Measurements from ENCODE around the gene KIF18B.

KIF18B gene

GRCh38 chr17:44969144-44969780 lies 21.7 kb upstream of the KIF18B start:
- no peaks in the 10 kb centered on the region for H3K9me3 ChIP-seq (ENCODE audit: control extremely low read depth in 1 of 5, control insufficient read depth in 4 of 5, insufficient read depth in 2 of 5, low read depth in 1 of 5, low read length in 4 of 5)
- CTCF ChIA-PET, result interaction anchor here (1.1 to 1.4 kb wide), 2 partner anchors 20 to 52 kb away, joined by 3 to 4 read pairs; no protein-coding TSS in a partner anchor
- 16% methylated on average over 10 of the region's 19 CpGs for WGBS (ENCODE audit: insufficient coverage)
- DNase-seq, result no peak
- POLR2A ChIA-PET, result no interaction called here
- H3K27me3 ChIP-seq (replicated peaks in 2 of 5; ENCODE audit: control insufficient read depth in 4 of 5, insufficient read depth in 5 of 5, low read length in 4 of 5), result peaks cover 3 to 89% (median 45%) of the 10 kb centered on the region in 5 experiments
- no peak overlapping the region for H3K4me3 ChIP-seq (ENCODE audit: control insufficient read depth in 1 of 7, extremely low read depth in 1 of 7, insufficient read depth in 4 of 7, low read depth in 2 of 7, low read length in 6 of 7)
- no peak overlapping the region for H3K27ac ChIP-seq (ENCODE audit: insufficient read depth in 1 of 2, low read depth in 1 of 2, low read length in 2 of 2, poor library complexity in 1 of 2, severe bottlenecking in 2 of 2)
- H3K36me3 ChIP-seq (ENCODE audit: control insufficient read depth in 4 of 4, insufficient read depth in 4 of 4, low read length in 3 of 4), result no peaks in the 10 kb centered on the region
- peaks cover 0 to 31% (median 23%) of the 10 kb centered on the region in 4 experiments for H3K4me1 ChIP-seq (ENCODE audit: control extremely low read depth in 1 of 4, control insufficient read depth in 4 of 4, insufficient read depth in 4 of 4, low read length in 3 of 4)

DNA sequence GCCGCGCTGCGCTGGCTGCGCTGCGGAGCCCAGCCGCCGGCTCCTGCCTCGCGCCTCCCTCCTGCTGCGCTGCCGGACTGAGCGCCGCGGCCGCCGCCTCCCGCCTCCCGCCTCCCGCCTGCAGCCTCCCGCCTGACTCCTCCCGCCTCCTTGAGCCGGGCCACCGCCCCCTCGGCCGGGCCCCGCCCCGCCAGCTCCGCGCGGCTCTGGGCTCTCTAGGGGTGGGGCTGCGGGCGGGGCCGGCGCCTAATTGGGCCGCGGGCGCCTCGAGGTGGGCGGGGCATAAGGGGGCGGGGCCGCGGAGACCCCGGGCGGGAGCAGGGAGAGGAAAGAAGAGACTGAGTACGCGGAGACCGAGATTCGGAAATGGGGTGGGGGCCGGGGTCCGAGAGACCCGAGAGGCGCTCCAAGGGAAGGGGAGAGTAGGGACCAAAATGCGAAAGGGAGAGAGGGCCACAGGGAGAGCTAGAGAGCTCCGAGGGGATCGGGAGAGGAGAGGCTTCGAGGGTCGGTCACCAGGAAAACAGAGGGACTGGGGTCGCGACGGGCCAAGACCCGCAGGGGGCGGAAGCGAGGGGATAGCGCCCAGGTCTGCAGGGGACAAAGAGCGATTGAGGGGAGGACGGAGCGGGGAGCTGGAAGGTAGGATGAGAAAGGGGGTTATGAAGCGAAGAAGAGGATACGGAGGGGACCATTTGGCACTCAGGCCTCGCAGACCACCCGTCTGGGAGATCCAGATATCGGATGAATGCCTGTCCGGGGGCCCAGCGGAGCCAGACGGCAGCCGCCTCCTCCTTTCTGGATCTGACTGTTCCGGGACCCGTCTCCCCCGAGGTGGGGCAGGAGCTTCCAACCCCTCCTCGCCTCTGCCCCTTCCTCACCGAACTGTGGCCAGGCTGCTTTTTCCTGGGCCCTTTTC lies 20.9 kb upstream of the KIF18B start, which contains the start of gene C1QL1:
Gene C1QL1 (minus strand): TSS at position 79 of the 919 bp plus-strand sequence. CDS start 255 bp downstream, outside the sequence.
- ChIA-PET POLR2A (interaction anchor here (0.7 kb wide), 1 partner anchor 1024 kb away, joined by 4 read pairs; no protein-coding TSS in a partner anchor), CTCF (interaction anchor here (1.1 to 1.4 kb wide), 2 partner anchors 20 to 52 kb away, joined by 3 to 4 read pairs; no protein-coding TSS in a partner anchor)
- peak within 1 kb of the TSS; percentile 6 to 74 (median 41) for H3K4me3 ChIP-seq (ENCODE audit: control insufficient read depth in 1 of 7, extremely low read depth in 1 of 7, insufficient read depth in 4 of 7, low read depth in 2 of 7, low read length in 6 of 7)
- H3K27me3 ChIP-seq (replicated peaks in 2 of 5; ENCODE audit: control insufficient read depth in 4 of 5, insufficient read depth in 5 of 5, low read length in 4 of 5), result peaks cover 0 to 87% (median 48%) of the 10 kb centered on the region in 5 experiments
- WGBS (ENCODE audit: insufficient coverage), result under 1% methylated on average over 40 of the region's 81 CpGs
- peak; percentile 82 to 89 (median 88) for DNase-seq
- H3K27ac ChIP-seq (ENCODE audit: insufficient read depth in 1 of 2, low read depth in 1 of 2, low read length in 2 of 2, poor library complexity in 1 of 2, severe bottlenecking in 2 of 2), result no peak within 1 kb of the TSS
- H3K4me1 ChIP-seq (ENCODE audit: control extremely low read depth in 1 of 4, control insufficient read depth in 4 of 4, insufficient read depth in 4 of 4, low read length in 3 of 4), result peaks cover 0 to 31% (median 23%) of the 10 kb centered on the region in 4 experiments
- no peaks in the 10 kb centered on the region for H3K9me3 ChIP-seq (ENCODE audit: control extremely low read depth in 1 of 5, control insufficient read depth in 4 of 5, insufficient read depth in 2 of 5, low read depth in 1 of 5, low read length in 4 of 5)
- H3K36me3 ChIP-seq (ENCODE audit: control insufficient read depth in 4 of 4, insufficient read depth in 4 of 4, low read length in 3 of 4), result no peaks in the 10 kb centered on the region

GRCh38 chr17:44967907-44968224 lies 20.3 kb upstream of the KIF18B start:
- peaks cover 0 to 92% (median 48%) of the 10 kb centered on the region in 5 experiments for H3K27me3 ChIP-seq (replicated peaks in 2 of 5; ENCODE audit: control insufficient read depth in 4 of 5, insufficient read depth in 5 of 5, low read length in 4 of 5)
- H3K4me3 ChIP-seq (ENCODE audit: control insufficient read depth in 1 of 7, extremely low read depth in 1 of 7, insufficient read depth in 4 of 7, low read depth in 2 of 7, low read length in 6 of 7), result peak overlapping the region in 3 of 7 experiments; percentile 5 to 36 (median 25)
- H3K9me3 ChIP-seq (ENCODE audit: control extremely low read depth in 1 of 5, control insufficient read depth in 4 of 5, insufficient read depth in 2 of 5, low read depth in 1 of 5, low read length in 4 of 5), result no peaks in the 10 kb centered on the region
- no peak overlapping the region for H3K27ac ChIP-seq (ENCODE audit: insufficient read depth in 1 of 2, low read depth in 1 of 2, low read length in 2 of 2, poor library complexity in 1 of 2, severe bottlenecking in 2 of 2)
- DNase-seq, result no peak
- peaks cover 0 to 31% (median 23%) of the 10 kb centered on the region in 4 experiments for H3K4me1 ChIP-seq (ENCODE audit: control extremely low read depth in 1 of 4, control insufficient read depth in 4 of 4, insufficient read depth in 4 of 4, low read length in 3 of 4)
- WGBS (ENCODE audit: insufficient coverage), result under 1% methylated on average over 38 of the region's 47 CpGs
- no peaks in the 10 kb centered on the region for H3K36me3 ChIP-seq (ENCODE audit: control insufficient read depth in 4 of 4, insufficient read depth in 4 of 4, low read length in 3 of 4)
- POLR2A ChIA-PET, result no interaction called here
- CTCF ChIA-PET, result no interaction called here

DNA sequence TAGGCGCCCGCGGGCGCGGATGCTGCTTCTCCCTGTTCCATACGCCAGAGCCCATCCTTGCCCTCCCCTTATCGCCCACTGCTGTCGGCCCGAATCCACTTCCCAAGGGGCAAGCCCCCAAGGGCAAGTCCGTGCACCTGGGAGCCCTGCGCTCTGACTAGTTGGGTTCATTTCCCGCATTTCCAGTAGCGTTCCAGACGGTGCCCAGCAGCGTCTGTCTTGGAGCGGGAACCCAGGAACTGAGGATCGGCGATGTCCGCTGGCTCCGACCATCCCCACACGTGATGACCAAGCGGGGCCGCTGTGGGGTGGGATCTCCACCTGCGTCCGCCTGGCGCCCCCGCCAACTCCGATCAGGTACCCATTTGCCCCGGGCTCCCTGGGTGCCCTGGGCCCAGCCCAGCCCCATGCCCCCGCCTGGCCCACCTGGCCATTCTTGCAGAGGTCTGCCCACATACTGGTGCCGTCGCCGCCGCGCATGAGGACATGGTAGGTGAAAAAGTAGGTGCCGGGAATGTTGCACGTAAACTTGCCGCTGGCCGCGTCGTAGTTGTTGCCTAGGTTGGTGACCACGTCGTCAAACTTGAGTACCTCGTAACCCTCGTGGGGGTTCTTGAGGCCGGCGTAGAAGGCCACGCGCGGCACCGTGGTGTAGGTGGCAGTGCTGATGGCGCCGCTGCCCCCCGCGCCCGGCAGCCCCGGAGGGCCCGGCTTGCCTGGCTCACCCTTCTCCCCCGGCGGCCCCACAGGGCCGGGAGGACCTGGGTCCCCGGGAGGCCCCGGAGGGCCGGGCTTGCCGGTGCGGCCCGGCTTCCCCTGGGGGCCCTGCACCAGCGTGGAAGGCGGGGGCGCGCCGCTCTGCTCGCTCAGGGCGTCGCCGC lies 19.7 kb upstream of the KIF18B start:
- no peak overlapping the region for H3K27ac ChIP-seq (ENCODE audit: insufficient read depth in 1 of 2, low read depth in 1 of 2, low read length in 2 of 2, poor library complexity in 1 of 2, severe bottlenecking in 2 of 2)
- ChIA-PET CTCF (no interaction called here), POLR2A (no interaction called here)
- H3K27me3 ChIP-seq (replicated peaks in 2 of 5; ENCODE audit: control insufficient read depth in 4 of 5, insufficient read depth in 5 of 5, low read length in 4 of 5), result peaks cover 0 to 87% (median 43%) of the 10 kb centered on the region in 5 experiments
- peak overlapping the region in 3 of 7 experiments; percentile 5 to 36 (median 25) for H3K4me3 ChIP-seq (ENCODE audit: control insufficient read depth in 1 of 7, extremely low read depth in 1 of 7, insufficient read depth in 4 of 7, low read depth in 2 of 7, low read length in 6 of 7)
- peaks cover 0 to 31% (median 23%) of the 10 kb centered on the region in 4 experiments for H3K4me1 ChIP-seq (ENCODE audit: control extremely low read depth in 1 of 4, control insufficient read depth in 4 of 4, insufficient read depth in 4 of 4, low read length in 3 of 4)
- no peaks in the 10 kb centered on the region for H3K36me3 ChIP-seq (ENCODE audit: control insufficient read depth in 4 of 4, insufficient read depth in 4 of 4, low read length in 3 of 4)
- WGBS (ENCODE audit: insufficient coverage), result 6% methylated on average over 64 of the region's 76 CpGs
- DNase-seq, result peak in 1 of 3 donors; percentile 20
- no peaks in the 10 kb centered on the region for H3K9me3 ChIP-seq (ENCODE audit: control extremely low read depth in 1 of 5, control insufficient read depth in 4 of 5, insufficient read depth in 2 of 5, low read depth in 1 of 5, low read length in 4 of 5)

- CTCF ChIA-PET, result interaction anchor here (1.6 to 1.8 kb wide), 2 partner anchors 31 to 37 kb away, joined by 4 to 6 read pairs; no protein-coding TSS in a partner anchor
- WGBS (ENCODE audit: insufficient coverage), result 9% methylated on average over 17 of the region's 21 CpGs
- H3K27me3 ChIP-seq (replicated peaks in 2 of 5; ENCODE audit: control insufficient read depth in 4 of 5, insufficient read depth in 5 of 5, low read length in 4 of 5), result peaks cover 0 to 84% (median 43%) of the 10 kb centered on the region in 5 experiments
Observed at GRCh38 chr17:44966348-44967025, 18.9 kb upstream of the KIF18B start.

More at GRCh38 chr17:44966348-44967025, 18.9 kb upstream of the KIF18B start:
- Histone ChIP-seq H3K4me1 (ENCODE audit: control extremely low read depth in 1 of 4, control insufficient read depth in 4 of 4, insufficient read depth in 4 of 4, low read length in 3 of 4) (peaks cover 0 to 31% (median 23%) of the 10 kb centered on the region in 4 experiments), H3K4me3 (ENCODE audit: control insufficient read depth in 1 of 7, extremely low read depth in 1 of 7, insufficient read depth in 4 of 7, low read depth in 2 of 7, low read length in 6 of 7) (no peak overlapping the region), H3K36me3 (ENCODE audit: control insufficient read depth in 4 of 4, insufficient read depth in 4 of 4, low read length in 3 of 4) (no peaks in the 10 kb centered on the region), H3K9me3 (ENCODE audit: control extremely low read depth in 1 of 5, control insufficient read depth in 4 of 5, insufficient read depth in 2 of 5, low read depth in 1 of 5, low read length in 4 of 5) (no peaks in the 10 kb centered on the region), H3K27ac (ENCODE audit: insufficient read depth in 1 of 2, low read depth in 1 of 2, low read length in 2 of 2, poor library complexity in 1 of 2, severe bottlenecking in 2 of 2) (no peak overlapping the region)
- POLR2A ChIA-PET, result interaction anchor here (0.6 kb wide), 1 partner anchor 13 kb away, joined by 5 read pairs; no protein-coding TSS in a partner anchor
- DNase-seq, result no peak

Data from common myeloid progenitor, CD34-positive (primary cell).